MM.1S (cell line): ENCODE measurements around the gene ST6GAL1.

Source experiments
- CTCF ChIP-seq: fragments of 300-600 bp; sonication (generic); IDR thresholded peaks from 2 replicates; pipeline ENCODE4 v1.5.1; 2016; ENCODE audit warnings: antibody characterized with exemption, low read length, mixed read lengths
- EZH2 ChIP-seq: fragments of 300-600 bp; sonication (generic); optimal IDR thresholded peaks from 2 replicates; pipeline ENCODE3; 2017; ENCODE audit warnings: low read depth, mild to moderate bottlenecking, antibody characterized with exemption, low read length, mixed read lengths

- TF ChIP-seq CTCF: no peak
- TF ChIP-seq EZH2: no peak
These were observed 121.5 kb downstream of the ST6GAL1 start for GRCh38 chr3:187051724-187052366.
